Measurements from ENCODE around the gene SPEF1.

SPEF1 gene

GRCh38 chr20:3753098-3753497, 28.1 kb downstream of the SPEF1 start:
- Mint-ChIP-seq H3K9me3 (no peaks in the 10 kb centered on the region), H3K4me1 (peaks cover 11% of the 10 kb centered on the region), H3K27me3 (peaks cover 5% of the 10 kb centered on the region), H3K27ac (no peak overlapping the region), H3K36me3 (peaks cover 13% of the 10 kb centered on the region), H3K4me3 (no peak overlapping the region)
- ATAC-seq, result peak; percentile 27

GRCh38 chr20:3752386-3752759, 28.9 kb downstream of the SPEF1 start:
- ATAC-seq, result no peak
- H3K4me3 Mint-ChIP-seq, result peak overlapping the region; percentile 75
- H3K27me3 Mint-ChIP-seq, result peaks cover 13% of the 10 kb centered on the region
- H3K4me1 Mint-ChIP-seq, result peaks cover 11% of the 10 kb centered on the region
- H3K9me3 Mint-ChIP-seq, result no peaks in the 10 kb centered on the region
- peak overlapping the region; percentile 44 for H3K27ac Mint-ChIP-seq
- H3K36me3 Mint-ChIP-seq, result peaks cover 6% of the 10 kb centered on the region

- Mint-ChIP-seq H3K4me3 (peak overlapping the region; percentile 75), H3K9me3 (no peaks in the 10 kb centered on the region), H3K27me3 (peaks cover 18% of the 10 kb centered on the region), H3K27ac (peak overlapping the region; percentile 44), H3K36me3 (peaks cover 5% of the 10 kb centered on the region), H3K4me1 (peaks cover 11% of the 10 kb centered on the region)
- ATAC-seq, result peak; percentile 77
Observed at GRCh38 chr20:3751675-3752385, 29.4 kb downstream of the SPEF1 start.

GRCh38 chr20:3751305-3751674, 30.0 kb downstream of the SPEF1 start:
- Mint-ChIP-seq H3K27ac (no peak overlapping the region), H3K4me3 (no peak overlapping the region), H3K9me3 (no peaks in the 10 kb centered on the region), H3K4me1 (peaks cover 11% of the 10 kb centered on the region), H3K36me3 (peaks cover 5% of the 10 kb centered on the region), H3K27me3 (peaks cover 24% of the 10 kb centered on the region)
- no peak for ATAC-seq

DNA sequence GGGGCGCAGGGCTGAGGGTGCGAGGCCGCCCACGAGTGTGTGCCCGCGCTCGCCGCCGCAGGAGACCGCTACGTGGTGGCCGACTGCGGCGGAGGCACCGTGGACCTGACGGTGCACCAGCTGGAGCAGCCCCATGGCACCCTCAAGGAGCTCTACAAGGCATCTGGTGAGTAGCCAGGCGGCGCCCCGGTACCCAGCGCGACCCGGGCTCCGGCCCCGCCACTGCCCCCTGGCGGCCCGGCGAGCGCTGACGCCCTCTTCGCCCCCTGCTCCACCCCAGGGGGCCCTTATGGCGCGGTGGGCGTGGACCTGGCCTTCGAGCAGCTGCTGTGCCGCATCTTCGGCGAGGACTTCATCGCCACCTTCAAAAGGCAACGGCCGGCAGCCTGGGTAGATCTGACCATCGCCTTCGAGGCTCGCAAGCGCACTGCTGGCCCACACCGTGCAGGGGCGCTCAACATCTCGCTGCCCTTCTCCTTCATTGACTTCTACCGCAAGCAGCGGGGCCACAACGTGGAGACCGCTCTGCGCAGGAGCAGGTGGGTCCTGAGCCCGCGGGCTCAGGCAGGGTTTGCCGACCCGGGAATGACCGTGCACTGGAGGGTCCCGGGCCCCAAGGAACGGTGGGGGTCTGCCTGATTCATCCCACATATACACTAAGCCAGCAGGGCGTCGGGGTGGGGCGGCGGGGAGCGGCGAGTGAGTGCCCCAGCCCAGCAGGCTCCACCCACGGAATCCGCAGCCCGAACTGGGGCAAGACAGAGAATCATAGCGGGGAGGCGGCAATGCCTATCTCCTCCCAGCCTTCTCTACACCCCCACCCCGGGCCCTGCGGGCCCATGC, 31.3 kb downstream of the SPEF1 start:
- Mint-ChIP-seq H3K36me3 (no peaks in the 10 kb centered on the region), H3K4me1 (peaks cover 20% of the 10 kb centered on the region), H3K9me3 (no peaks in the 10 kb centered on the region), H3K27me3 (peaks cover 37% of the 10 kb centered on the region), H3K27ac (no peak overlapping the region), H3K4me3 (no peak overlapping the region)
- ATAC-seq, result no peak

DNA sequence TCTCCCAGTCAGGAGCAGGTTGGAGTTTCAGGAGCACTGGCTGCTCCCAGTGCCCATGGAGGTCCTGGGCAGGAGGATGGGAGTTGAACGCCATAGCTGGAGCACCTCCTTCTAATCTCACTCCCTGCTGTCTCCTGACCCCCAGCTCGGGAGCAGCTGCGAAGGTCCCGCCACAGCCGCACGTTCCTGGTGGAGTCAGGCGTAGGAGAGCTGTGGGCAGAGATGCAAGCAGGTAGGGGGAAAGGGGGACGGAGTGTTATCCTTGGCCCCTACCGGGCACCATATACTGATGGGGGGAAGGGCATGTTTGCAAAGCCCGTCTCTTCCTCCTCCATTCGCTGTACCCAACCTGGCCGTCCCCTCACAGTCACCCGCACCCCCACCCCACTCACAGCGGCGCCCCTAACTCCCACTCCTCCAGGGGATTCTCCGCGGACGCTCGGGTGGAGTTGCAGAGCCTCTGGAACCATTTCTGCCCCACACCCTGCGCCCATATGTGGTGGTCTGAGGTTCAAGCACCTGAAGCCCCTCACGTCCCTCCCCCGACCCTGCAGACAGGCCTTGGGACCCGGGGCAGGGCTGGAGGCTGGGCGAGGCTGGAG, 32.1 kb downstream of the SPEF1 start:
- Mint-ChIP-seq H3K4me3 (no peak overlapping the region), H3K36me3 (no peaks in the 10 kb centered on the region), H3K9me3 (no peaks in the 10 kb centered on the region), H3K4me1 (peaks cover 24% of the 10 kb centered on the region), H3K27me3 (peaks cover 45% of the 10 kb centered on the region), H3K27ac (no peak overlapping the region)
- no peak for ATAC-seq

GRCh38 chr20:3748073-3748472, 33.2 kb downstream of the SPEF1 start:
- Mint-ChIP-seq H3K4me3 (no peak overlapping the region), H3K4me1 (peaks cover 24% of the 10 kb centered on the region), H3K27me3 (peaks cover 47% of the 10 kb centered on the region), H3K9me3 (no peaks in the 10 kb centered on the region), H3K36me3 (no peaks in the 10 kb centered on the region), H3K27ac (no peak overlapping the region)
- no peak for ATAC-seq

- Mint-ChIP-seq H3K27me3 (peaks cover 47% of the 10 kb centered on the region), H3K27ac (no peak overlapping the region), H3K36me3 (no peaks in the 10 kb centered on the region), H3K4me3 (no peak overlapping the region), H3K4me1 (peaks cover 19% of the 10 kb centered on the region), H3K9me3 (no peaks in the 10 kb centered on the region)
- no peak for ATAC-seq
Observed at GRCh38 chr20:3747471-3747870, 33.8 kb downstream of the SPEF1 start.

GRCh38 chr20:3745686-3746173, 35.5 kb downstream of the SPEF1 start:
- no peaks in the 10 kb centered on the region for H3K9me3 Mint-ChIP-seq
- peaks cover 13% of the 10 kb centered on the region for H3K4me1 Mint-ChIP-seq
- H3K36me3 Mint-ChIP-seq, result no peaks in the 10 kb centered on the region
- no peak for ATAC-seq
- H3K27ac Mint-ChIP-seq, result no peak overlapping the region
- no peak overlapping the region for H3K4me3 Mint-ChIP-seq
- peaks cover 54% of the 10 kb centered on the region for H3K27me3 Mint-ChIP-seq

DNA sequence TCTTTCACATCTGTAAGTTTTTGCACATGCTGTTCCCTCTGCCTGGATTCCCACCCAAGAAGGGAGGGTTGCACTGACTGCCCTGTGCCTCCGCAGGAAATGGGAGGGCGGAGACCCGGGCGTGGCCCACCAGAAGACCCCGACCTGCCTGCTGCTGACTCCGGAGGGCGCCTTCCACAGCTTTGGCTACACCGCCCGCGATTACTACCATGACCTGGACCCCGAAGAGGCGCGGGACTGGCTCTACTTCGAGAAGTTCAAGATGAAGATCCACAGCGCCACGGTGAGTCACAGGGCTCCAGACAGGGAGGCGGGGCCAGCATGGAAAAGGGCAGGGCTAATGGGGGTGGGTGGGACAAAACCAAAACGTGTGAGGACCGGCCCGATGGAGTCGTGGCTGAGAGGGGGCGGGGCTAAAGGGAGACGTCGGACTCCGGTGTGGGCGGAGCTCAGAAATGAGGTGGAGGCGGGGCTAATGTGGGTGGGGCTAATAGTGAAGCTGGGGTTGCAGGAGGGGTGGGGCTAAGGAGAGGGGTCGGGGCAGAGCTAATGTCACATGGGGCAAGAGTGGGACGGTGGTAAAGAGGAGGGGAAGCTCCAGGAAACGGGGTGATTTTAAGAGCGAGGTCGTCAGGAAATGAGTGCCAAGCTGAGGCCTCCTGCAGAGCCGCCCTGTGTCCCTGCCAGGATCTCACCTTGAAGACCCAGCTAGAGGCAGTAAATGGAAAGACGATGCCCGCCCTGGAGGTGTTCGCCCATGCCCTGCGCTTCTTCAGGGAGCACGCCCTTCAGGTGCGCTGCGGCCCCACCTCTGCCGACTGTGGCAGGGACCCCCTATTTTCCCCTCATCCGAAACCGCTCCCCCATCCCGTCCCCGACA, 36.2 kb downstream of the SPEF1 start:
- Mint-ChIP-seq H3K27ac (no peak overlapping the region), H3K9me3 (no peaks in the 10 kb centered on the region), H3K27me3 (peaks cover 58% of the 10 kb centered on the region), H3K4me3 (peak overlapping the region; percentile 53), H3K4me1 (peaks cover 13% of the 10 kb centered on the region), H3K36me3 (no peaks in the 10 kb centered on the region)
- peak; percentile 59 for ATAC-seq

GRCh38 chr20:3744037-3744436, 37.2 kb downstream of the SPEF1 start:
- Mint-ChIP-seq H3K4me3 (no peak overlapping the region), H3K36me3 (no peaks in the 10 kb centered on the region), H3K27ac (no peak overlapping the region), H3K27me3 (peaks cover 58% of the 10 kb centered on the region), H3K4me1 (peaks cover 13% of the 10 kb centered on the region), H3K9me3 (no peaks in the 10 kb centered on the region)
- no peak for ATAC-seq

GRCh38 chr20:3743251-3743650, 38.0 kb downstream of the SPEF1 start:
- peaks cover 54% of the 10 kb centered on the region for H3K27me3 Mint-ChIP-seq
- H3K4me1 Mint-ChIP-seq, result peaks cover 13% of the 10 kb centered on the region
- no peaks in the 10 kb centered on the region for H3K36me3 Mint-ChIP-seq
- ATAC-seq, result no peak
- H3K9me3 Mint-ChIP-seq, result no peaks in the 10 kb centered on the region
- no peak overlapping the region for H3K27ac Mint-ChIP-seq
- H3K4me3 Mint-ChIP-seq, result no peak overlapping the region

DNA sequence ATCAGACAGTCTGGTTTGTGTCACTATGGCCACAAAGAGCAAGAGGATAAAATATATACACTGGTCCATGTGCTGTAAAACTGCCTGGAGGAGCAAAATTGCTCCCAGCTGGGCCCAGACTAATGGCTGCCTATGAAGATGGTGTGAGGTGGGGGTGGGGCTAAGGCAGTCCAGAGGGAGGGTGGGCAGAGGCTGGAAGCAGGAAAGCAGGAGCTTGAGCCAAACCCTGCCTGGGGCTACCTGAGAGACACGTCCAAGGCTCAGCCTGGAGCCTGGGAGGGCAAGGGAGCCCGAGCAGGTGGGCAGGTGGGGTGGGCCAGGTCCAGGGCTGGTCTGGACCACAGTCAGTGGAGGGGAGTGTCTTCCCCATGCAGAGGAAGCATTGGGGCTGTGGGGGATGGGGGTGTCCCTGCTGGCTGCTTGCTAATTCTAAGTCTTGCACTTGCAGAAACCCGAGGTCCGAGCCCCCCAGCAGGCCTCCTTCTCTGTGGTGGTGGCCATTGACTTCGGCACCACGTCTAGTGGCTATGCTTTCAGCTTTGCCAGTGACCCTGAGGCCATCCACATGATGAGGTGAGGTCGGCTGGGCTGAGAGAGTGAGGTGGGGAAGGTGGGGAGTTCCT, 39.3 kb downstream of the SPEF1 start:
- Mint-ChIP-seq H3K27ac (no peak overlapping the region), H3K4me3 (no peak overlapping the region), H3K36me3 (no peaks in the 10 kb centered on the region), H3K4me1 (peaks cover 13% of the 10 kb centered on the region), H3K9me3 (no peaks in the 10 kb centered on the region), H3K27me3 (peaks cover 41% of the 10 kb centered on the region)
- no peak for ATAC-seq

GRCh38 chr20:3740615-3741301, 40.5 kb downstream of the SPEF1 start:
- ATAC-seq, result no peak
- Mint-ChIP-seq H3K27ac (no peak overlapping the region), H3K36me3 (no peaks in the 10 kb centered on the region), H3K9me3 (no peaks in the 10 kb centered on the region), H3K4me3 (no peak overlapping the region), H3K4me1 (peaks cover 12% of the 10 kb centered on the region), H3K27me3 (peaks cover 29% of the 10 kb centered on the region)

All from stimulated activated memory B cell treated with anti-CD40 and anti-IgM and Interleukin-4, amounts not matched to agents 10 μg/mL and 1 μg/mL and 100 μg/mL, for 72 hours (primary cell).